Progenitor cell of endocrine pancreas (in vitro differentiated cells): Measurements from ENCODE around the gene SACS. TPM values are rescaled to one million over a fixed set of nuclear protein-coding genes. Genes with fewer than 3 reads are reported as not detected.

Source experiments
- DNase-seq: peaks from one replicate; pipeline ENCODE4 v3.0.0; 2021; ENCODE audit warnings: low spot score; ENCODE audit not compliant: unreplicated experiment
- H3K27ac Mint-ChIP-seq: 2 replicates; pipeline ENCODE4 v1.8.0; 2021; ENCODE audit warnings: mild to moderate bottlenecking, moderate library complexity, mixed read lengths
- H3K27me3 Mint-ChIP-seq: 2 replicates; pipeline ENCODE4 v1.8.0; 2021; ENCODE audit warnings: mixed read lengths
- H3K36me3 Mint-ChIP-seq: 2 replicates; pipeline ENCODE4 v1.8.0; 2022; ENCODE audit warnings: mixed read lengths; ENCODE audit not compliant: insufficient read depth
- H3K4me1 Mint-ChIP-seq: 2 replicates; pipeline ENCODE4 v1.8.0; 2021; ENCODE audit warnings: low read depth, mixed read lengths
- H3K4me3 Mint-ChIP-seq: 2 replicates; pipeline ENCODE4 v1.8.0; 2021; ENCODE audit warnings: low read depth, mild to moderate bottlenecking, moderate library complexity, mixed read lengths
- H3K9me3 Mint-ChIP-seq: 2 replicates; pipeline ENCODE4 v1.8.0; 2021; ENCODE audit warnings: low read depth, mixed read lengths
- CTCF ChIP-seq: fragments of 200-600 bp; sonication (generic); IDR thresholded peaks from one replicate; pipeline ENCODE4 v1.5.0; 2021; ENCODE audit warnings: antibody characterized with exemption, mild to moderate bottlenecking; ENCODE audit not compliant: unreplicated experiment
- long read RNA-seq: library from polyadenylated mRNA; unstranded; transcript quantifications from one replicate; pipeline ENCODE4 v2.0.0, GENCODE V29; 2020
- total RNA-seq: library from RNA; stranded (reverse); gene quantifications from 2 replicates; pipeline ENCODE4 v1.2.1, GENCODE V29; 2021

Gene SACS, protein sequence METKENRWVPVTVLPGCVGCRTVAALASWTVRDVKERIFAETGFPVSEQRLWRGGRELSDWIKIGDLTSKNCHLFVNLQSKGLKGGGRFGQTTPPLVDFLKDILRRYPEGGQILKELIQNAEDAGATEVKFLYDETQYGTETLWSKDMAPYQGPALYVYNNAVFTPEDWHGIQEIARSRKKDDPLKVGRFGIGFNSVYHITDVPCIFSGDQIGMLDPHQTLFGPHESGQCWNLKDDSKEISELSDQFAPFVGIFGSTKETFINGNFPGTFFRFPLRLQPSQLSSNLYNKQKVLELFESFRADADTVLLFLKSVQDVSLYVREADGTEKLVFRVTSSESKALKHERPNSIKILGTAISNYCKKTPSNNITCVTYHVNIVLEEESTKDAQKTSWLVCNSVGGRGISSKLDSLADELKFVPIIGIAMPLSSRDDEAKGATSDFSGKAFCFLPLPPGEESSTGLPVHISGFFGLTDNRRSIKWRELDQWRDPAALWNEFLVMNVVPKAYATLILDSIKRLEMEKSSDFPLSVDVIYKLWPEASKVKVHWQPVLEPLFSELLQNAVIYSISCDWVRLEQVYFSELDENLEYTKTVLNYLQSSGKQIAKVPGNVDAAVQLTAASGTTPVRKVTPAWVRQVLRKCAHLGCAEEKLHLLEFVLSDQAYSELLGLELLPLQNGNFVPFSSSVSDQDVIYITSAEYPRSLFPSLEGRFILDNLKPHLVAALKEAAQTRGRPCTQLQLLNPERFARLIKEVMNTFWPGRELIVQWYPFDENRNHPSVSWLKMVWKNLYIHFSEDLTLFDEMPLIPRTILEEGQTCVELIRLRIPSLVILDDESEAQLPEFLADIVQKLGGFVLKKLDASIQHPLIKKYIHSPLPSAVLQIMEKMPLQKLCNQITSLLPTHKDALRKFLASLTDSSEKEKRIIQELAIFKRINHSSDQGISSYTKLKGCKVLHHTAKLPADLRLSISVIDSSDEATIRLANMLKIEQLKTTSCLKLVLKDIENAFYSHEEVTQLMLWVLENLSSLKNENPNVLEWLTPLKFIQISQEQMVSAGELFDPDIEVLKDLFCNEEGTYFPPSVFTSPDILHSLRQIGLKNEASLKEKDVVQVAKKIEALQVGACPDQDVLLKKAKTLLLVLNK (N-terminal part only)
- 7.1 and 9.3 TPM in 2 replicates for total RNA-seq
- long read RNA-seq, full-length matches to known transcripts: 3 of 8 reads
- long read RNA-seq, partial matches to known transcripts: 2 of 8 reads
- long read RNA-seq, other reads (novel, unspliced or antisense): 3 of 8 reads

- no peak for TF ChIP-seq CTCF
- peak within 1 kb of the TSS; percentile 31 for H3K27ac Mint-ChIP-seq
- peak within 1 kb of the TSS; percentile 92 for H3K4me3 Mint-ChIP-seq
- DNase-seq: no peak
- peaks cover 7% of the 10 kb centered on the region for H3K27me3 Mint-ChIP-seq
- H3K36me3 Mint-ChIP-seq: no peaks in the 10 kb centered on the region
- peaks cover 2% of the 10 kb centered on the region for H3K4me1 Mint-ChIP-seq
- H3K9me3 Mint-ChIP-seq: no peaks in the 10 kb centered on the region
These were observed at the start of gene SACS for GRCh38 chr13:23433171-23434153. Gene SACS, minus strand, starts transcription at chr13:23433702. Its CDS starts 22,463 bp downstream, at chr13:23411239.

- no peak overlapping the region for H3K4me3 Mint-ChIP-seq
- DNase-seq: no peak
- H3K4me1 Mint-ChIP-seq: peaks cover 3% of the 10 kb centered on the region
- H3K27ac Mint-ChIP-seq: no peak overlapping the region
- H3K9me3 Mint-ChIP-seq: peaks cover 31% of the 10 kb centered on the region
- no peaks in the 10 kb centered on the region for H3K27me3 Mint-ChIP-seq
- TF ChIP-seq CTCF: no peak
- peaks cover 8% of the 10 kb centered on the region for H3K36me3 Mint-ChIP-seq
These were observed 46.8 kb upstream of the SACS start for GRCh38 chr13:23480324-23480723.

GRCh38 chr13:23477101-23477500 lies 43.6 kb upstream of the SACS start:
- no peaks in the 10 kb centered on the region for H3K27me3 Mint-ChIP-seq
- peaks cover 8% of the 10 kb centered on the region for H3K36me3 Mint-ChIP-seq
- DNase-seq: no peak
- peaks cover 7% of the 10 kb centered on the region for H3K4me1 Mint-ChIP-seq
- H3K27ac Mint-ChIP-seq: no peak overlapping the region
- TF ChIP-seq CTCF: no peak
- peaks cover 35% of the 10 kb centered on the region for H3K9me3 Mint-ChIP-seq
- no peak overlapping the region for H3K4me3 Mint-ChIP-seq

DNA sequence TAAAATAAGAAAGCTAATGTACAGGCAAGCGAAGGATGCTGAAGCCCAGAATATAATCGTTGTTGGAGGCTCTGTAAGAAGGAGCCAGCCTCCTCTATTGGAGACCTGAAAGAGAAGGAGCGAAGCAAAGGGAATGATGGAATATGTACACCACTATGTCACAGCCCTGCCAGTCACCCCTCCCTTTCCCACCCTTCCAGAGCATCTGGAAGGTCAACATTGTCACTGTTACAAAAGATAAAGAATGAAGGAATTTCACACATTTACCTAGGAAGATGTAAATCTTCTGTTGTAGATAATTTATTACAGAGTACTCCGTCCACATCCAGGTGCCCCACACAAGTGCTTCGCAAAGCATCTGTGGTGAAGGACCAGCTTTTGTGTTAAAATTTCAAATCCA lies 39.7 kb upstream of the SACS start:
- H3K4me1 Mint-ChIP-seq: peaks cover 33% of the 10 kb centered on the region
- H3K9me3 Mint-ChIP-seq: peaks cover 14% of the 10 kb centered on the region
- H3K4me3 Mint-ChIP-seq: no peak overlapping the region
- H3K27ac Mint-ChIP-seq: no peak overlapping the region
- peaks cover 8% of the 10 kb centered on the region for H3K27me3 Mint-ChIP-seq
- no peak for DNase-seq
- H3K36me3 Mint-ChIP-seq: peaks cover 2% of the 10 kb centered on the region
- no peak for TF ChIP-seq CTCF
